Measurements from ENCODE around the gene NAV3. TPM values are rescaled to one million over a fixed set of nuclear protein-coding genes. Genes with fewer than 3 reads are reported as not detected.

The NAV3 gene
- polyA plus RNA-seq, 1 experiment: 91.7 TPM

DNA sequence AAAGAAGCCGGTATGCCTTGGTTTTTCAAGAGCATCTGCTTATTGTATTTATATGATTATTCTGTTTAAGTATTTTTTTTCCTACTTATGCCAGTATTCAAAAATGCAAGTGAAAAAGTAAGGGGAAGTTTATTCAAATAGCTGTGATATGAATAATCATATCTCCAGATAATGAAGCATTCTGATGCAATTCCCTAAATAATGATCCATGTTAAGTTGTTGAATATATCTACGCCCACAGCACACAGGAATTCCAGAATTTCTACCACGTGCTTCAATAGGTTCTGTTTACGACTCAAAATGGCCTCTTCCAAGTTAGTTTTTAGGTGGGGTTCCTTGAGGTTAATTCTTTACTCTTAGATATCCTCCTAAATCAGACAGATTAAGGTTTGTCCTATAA is 208.3 kb downstream of the NAV3 start:
- ChIA-PET CTCF (no interaction called here), POLR2A (no interaction called here)
- Histone ChIP-seq H3K36me3 (ENCODE audit: control insufficient read depth, insufficient read depth, low read length) (peaks cover 6% of the 10 kb centered on the region), H3K4me3 (ENCODE audit: low read depth, low read length) (no peak overlapping the region), H3K27me3 (ENCODE audit: control insufficient read depth, insufficient read depth, low read length) (no peaks in the 10 kb centered on the region)
- TF ChIP-seq, protein P1, sequence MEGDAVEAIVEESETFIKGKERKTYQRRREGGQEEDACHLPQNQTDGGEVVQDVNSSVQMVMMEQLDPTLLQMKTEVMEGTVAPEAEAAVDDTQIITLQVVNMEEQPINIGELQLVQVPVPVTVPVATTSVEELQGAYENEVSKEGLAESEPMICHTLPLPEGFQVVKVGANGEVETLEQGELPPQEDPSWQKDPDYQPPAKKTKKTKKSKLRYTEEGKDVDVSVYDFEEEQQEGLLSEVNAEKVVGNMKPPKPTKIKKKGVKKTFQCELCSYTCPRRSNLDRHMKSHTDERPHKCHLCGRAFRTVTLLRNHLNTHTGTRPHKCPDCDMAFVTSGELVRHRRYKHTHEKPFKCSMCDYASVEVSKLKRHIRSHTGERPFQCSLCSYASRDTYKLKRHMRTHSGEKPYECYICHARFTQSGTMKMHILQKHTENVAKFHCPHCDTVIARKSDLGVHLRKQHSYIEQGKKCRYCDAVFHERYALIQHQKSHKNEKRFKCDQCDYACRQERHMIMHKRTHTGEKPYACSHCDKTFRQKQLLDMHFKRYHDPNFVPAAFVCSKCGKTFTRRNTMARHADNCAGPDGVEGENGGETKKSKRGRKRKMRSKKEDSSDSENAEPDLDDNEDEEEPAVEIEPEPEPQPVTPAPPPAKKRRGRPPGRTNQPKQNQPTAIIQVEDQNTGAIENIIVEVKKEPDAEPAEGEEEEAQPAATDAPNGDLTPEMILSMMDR (IDR thresholded peaks at IDR 0.05; ENCODE audit: insufficient read depth, low read depth, low read length): no peak
- no peak for DNase-seq (ENCODE audit: low read depth)

GRCh38 chr12:78040111-78040510 is 209.4 kb downstream of the NAV3 start:
- ChIA-PET POLR2A (no interaction called here), CTCF (no interaction called here)
- TF ChIP-seq, protein P1 (IDR thresholded peaks at IDR 0.05; ENCODE audit: insufficient read depth, low read depth, low read length): no peak
- H3K4me3 ChIP-seq (ENCODE audit: low read depth, low read length): no peak overlapping the region
- peaks cover 6% of the 10 kb centered on the region for H3K36me3 ChIP-seq (ENCODE audit: control insufficient read depth, insufficient read depth, low read length)
- no peak for DNase-seq (ENCODE audit: low read depth)
- no peaks in the 10 kb centered on the region for H3K27me3 ChIP-seq (ENCODE audit: control insufficient read depth, insufficient read depth, low read length)

DNA sequence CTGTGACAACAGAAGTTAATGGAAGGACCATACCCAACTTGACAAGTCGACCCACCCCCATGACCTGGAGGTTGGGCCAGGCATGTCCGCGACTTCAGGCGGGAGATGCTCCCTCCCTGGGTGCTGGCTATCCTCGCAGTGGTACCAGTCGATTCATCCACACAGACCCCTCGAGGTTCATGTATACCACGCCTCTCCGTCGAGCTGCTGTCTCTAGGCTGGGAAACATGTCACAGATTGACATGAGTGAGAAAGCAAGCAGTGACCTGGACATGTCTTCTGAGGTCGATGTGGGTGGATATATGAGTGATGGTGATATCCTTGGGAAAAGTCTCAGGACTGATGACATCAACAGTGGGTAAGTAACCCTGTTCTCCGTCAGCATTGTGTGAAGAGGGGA is 220.1 kb downstream of the NAV3 start:
- H3K36me3 ChIP-seq (ENCODE audit: control insufficient read depth, insufficient read depth, low read length): peaks cover 4% of the 10 kb centered on the region
- POLR2A ChIA-PET: no interaction called here
- no peak overlapping the region for H3K4me3 ChIP-seq (ENCODE audit: low read depth, low read length)
- CTCF ChIA-PET: no interaction called here
- H3K27me3 ChIP-seq (ENCODE audit: control insufficient read depth, insufficient read depth, low read length): no peaks in the 10 kb centered on the region
- DNase-seq (ENCODE audit: low read depth): no peak
- TF ChIP-seq, protein P1 (IDR thresholded peaks at IDR 0.05; ENCODE audit: insufficient read depth, low read depth, low read length): no peak

DNA sequence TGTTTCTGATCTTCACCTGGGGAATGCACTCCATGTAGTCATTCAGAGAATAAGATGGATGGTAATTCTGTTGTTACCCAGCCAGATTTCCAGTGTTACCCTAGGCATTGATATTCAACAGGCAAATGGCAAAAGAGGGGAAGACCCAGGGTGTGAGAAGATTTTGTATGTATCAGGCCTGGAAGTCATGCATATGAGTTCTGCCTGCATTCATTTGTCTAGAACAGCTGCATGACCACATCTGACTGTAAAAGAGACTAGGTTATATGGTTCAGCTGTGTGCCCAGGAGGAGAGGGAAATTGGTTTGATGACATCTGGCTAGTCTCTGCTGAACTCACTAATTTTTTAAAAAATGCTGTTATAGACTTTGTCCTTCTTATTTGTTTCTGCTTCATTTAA is 224.9 kb downstream of the NAV3 start:
- ChIA-PET POLR2A (no interaction called here), CTCF (no interaction called here)
- Histone ChIP-seq H3K36me3 (ENCODE audit: control insufficient read depth, insufficient read depth, low read length) (peaks cover 4% of the 10 kb centered on the region; the same call in 1 of the 2 replicates), H3K4me3 (ENCODE audit: low read depth, low read length) (no peak overlapping the region), H3K27me3 (ENCODE audit: control insufficient read depth, insufficient read depth, low read length) (no peaks in the 10 kb centered on the region)
- DNase-seq (ENCODE audit: low read depth): no peak
- TF ChIP-seq, protein P1 (IDR thresholded peaks at IDR 0.05; ENCODE audit: insufficient read depth, low read depth, low read length): no peak

DNA sequence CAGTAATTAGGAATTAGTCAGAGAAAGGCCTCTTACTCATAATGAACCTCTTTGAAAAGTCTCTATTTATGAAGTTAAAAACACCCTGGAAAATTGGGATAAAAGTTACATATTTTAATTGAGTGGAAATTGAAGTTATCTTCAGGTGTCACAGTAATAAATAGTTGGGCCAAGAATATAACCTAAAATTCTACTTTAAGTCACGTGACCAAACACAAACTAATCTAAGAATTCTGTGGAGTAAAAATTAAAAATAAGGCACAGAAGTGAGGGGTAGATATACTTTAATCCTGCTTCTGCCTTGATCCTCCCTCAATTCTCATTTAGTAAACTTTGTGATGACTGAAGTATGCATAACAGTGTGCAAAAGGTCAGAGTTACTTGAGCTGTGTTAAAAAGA is 226.4 kb downstream of the NAV3 start:
- no peak overlapping the region for H3K4me3 ChIP-seq (ENCODE audit: low read depth, low read length)
- H3K27me3 ChIP-seq (ENCODE audit: control insufficient read depth, insufficient read depth, low read length): no peaks in the 10 kb centered on the region
- POLR2A ChIA-PET: no interaction called here
- CTCF ChIA-PET: interaction anchor here (0.7 to 1.2 kb wide), 3 partner anchors 21 to 30 kb away, joined by 3 to 8 read pairs (median 5); no protein-coding TSS in a partner anchor
- H3K36me3 ChIP-seq (ENCODE audit: control insufficient read depth, insufficient read depth, low read length): 0 out of 2 replicates have a peak, but pooled peaks cover 2% of the 10 kb centered on the region
- DNase-seq (ENCODE audit: low read depth): no peak
- TF ChIP-seq, protein P1 (IDR thresholded peaks at IDR 0.05; ENCODE audit: insufficient read depth, low read depth, low read length): no peak
